ENCODE data around the gene CETN1.

Gene CETN1

DNA sequence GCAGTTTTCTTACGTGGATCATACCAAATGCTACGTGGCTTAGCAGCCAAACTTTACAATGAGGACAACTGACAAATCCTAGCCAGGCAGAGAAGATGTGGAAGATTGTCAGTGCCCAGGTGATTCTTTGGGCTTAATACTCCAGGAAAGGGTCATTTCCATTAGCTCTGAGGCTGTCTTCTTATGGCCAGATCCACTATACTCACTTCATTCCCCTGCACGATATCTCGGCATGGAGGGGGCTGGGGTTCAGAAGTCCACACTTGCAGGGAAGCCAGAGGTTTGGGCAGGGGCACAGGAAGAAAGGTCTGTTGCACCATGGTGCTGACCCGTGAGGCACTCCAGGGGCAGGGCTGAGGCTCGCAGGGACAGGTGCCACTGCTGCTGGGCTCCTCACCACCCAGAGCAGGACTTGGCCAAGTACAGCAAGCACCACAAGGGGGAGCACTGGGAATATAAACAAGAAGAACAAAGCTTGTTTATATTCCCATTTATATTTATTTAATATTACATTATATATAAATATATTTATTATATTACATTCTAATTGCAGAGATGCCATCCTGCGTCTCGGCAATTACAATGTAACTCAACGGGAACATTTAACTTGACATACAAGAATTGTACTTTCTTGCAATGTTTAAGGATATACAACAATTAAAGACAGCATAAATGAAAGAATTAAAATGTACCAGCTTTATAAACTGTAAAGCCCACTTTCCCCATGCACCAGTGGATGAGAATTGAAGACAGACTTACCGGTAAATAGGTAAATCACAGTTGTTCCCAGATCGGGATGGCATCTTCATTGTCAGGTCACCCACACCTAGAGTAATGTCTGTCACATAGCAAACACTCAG, 43.8 kb downstream of the CETN1 start:
- DNase-seq: peak; percentile 70

- no peak for DNase-seq
Observed at GRCh38 chr18:627231-627630, 47.1 kb downstream of the CETN1 start.

DNA sequence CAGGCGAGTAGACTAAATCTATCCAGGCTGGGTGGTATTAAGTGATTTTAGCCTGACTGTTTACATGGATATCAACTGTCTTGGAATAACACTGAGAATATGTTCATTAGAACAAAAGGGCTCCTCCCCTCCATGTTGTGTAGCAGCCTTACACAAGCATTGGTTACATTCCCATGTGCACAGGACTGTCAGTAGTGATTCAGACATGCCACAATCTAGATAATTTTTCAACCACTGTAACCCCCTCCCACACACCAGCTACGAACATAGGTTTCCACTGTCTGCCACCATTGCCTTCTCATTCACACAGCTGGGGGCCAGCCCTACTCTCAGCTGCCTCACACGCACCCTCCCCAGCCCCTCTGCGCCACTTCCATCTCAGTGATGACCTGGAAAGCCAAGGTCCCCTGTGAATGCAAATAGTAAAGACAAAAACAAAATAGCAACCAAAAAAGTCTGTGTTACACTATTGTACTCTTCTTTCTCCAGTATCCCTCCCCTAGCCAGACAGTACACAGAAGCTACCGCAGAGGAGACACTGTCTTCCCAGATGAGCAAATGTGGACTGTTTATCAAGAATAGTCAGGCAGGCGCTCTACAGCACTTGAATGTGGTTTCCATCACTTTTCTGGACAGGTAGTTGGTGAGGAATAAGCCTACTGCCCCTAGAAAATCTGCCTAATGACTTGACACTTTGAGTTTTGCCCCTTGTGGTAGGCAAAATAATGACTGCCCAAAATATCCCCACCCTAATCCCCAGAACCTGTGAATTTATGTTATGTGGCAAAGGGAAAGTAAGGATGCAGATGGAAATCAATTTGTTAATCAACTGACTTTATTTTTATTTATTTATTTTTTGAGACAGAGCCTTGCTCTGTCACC, 49.3 kb downstream of the CETN1 start:
- DNase-seq: no peak

DNA sequence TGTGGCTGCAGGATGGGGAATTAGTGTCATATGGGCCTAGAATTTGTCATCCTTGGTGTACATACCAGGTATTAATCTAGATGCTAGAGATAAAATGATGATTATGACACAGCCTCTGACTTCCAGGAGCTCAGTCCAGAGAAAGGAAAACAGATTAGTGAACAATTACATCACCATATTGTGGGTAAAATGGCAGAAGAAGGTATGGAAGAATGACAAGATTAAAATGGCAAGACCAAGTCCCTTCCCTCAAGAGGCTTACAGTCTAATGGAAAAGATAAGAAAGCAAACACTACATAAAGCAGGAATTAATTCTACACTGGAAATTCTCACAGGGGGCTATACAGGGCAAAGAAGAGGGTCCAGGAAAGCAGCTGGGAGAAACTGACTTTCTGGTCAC, 51.4 kb downstream of the CETN1 start:
- no peak for DNase-seq
